GM12865 (cell line): ENCODE results near the gene PTPRN2.
"Not testable (repeated sequence)": the region's sequence is repeated elsewhere in the genome, so short reads cannot be mapped to it uniquely, and the experiment has no call there.

ENCODE experiments used
- DNase-seq: peaks from one replicate; pipeline ENCODE4 v3.0.0; 2010; ENCODE audit warnings: low read depth
- H3K4me3 ChIP-seq: 2 replicates; pipeline ENCODE4 v1.5.1; 2011; ENCODE audit warnings: mild to moderate bottlenecking, low read depth, low read length, control low read depth
- CTCF ChIP-seq: IDR thresholded peaks from 2 replicates; pipeline ENCODE4 v1.5.1; 2011; ENCODE audit warnings: low read length, control low read depth, low read depth, inconsistent platforms; ENCODE audit not compliant: insufficient read depth; ENCODE audit errors: missing control alignments

Gene PTPRN2

GRCh38 chr7:158035343-158035742 lies 552.3 kb downstream of the PTPRN2 start:
- TF ChIP-seq CTCF, result no peak
- no peak overlapping the region for H3K4me3 ChIP-seq
- no peak for DNase-seq

GRCh38 chr7:158034571-158034970 lies 553.1 kb downstream of the PTPRN2 start:
- H3K4me3 ChIP-seq, result no peak overlapping the region
- DNase-seq, result no peak
- TF ChIP-seq CTCF, result no peak

- DNase-seq, H3K4me3 ChIP-seq: not testable (repeated sequence)
Measured at GRCh38 chr7:158033925-158034324, 553.7 kb downstream of the PTPRN2 start.

- DNase-seq, result no peak
- H3K4me3 ChIP-seq, result no peak overlapping the region
- no peak for TF ChIP-seq CTCF
Measured at GRCh38 chr7:158033196-158033595, 554.4 kb downstream of the PTPRN2 start.

GRCh38 chr7:158032561-158033115 lies 555.0 kb downstream of the PTPRN2 start:
- no peak for TF ChIP-seq CTCF
- DNase-seq, result no peak
- H3K4me3 ChIP-seq, result no peak overlapping the region

- no peak for DNase-seq
- TF ChIP-seq CTCF, result no peak
Measured at GRCh38 chr7:158031867-158032308, 555.7 kb downstream of the PTPRN2 start.

GRCh38 chr7:158030566-158030965 lies 557.1 kb downstream of the PTPRN2 start:
- TF ChIP-seq CTCF, result no peak

More at GRCh38 chr7:158031867-158032308, 555.7 kb downstream of the PTPRN2 start:
- no peak overlapping the region for H3K4me3 ChIP-seq

More at GRCh38 chr7:158030566-158030965, 557.1 kb downstream of the PTPRN2 start:
- no peak for DNase-seq
- no peak overlapping the region for H3K4me3 ChIP-seq
